H9 (cell line): ENCODE measurements around the gene ZHX3. TPM values are rescaled to one million over a fixed set of nuclear protein-coding genes. Genes with fewer than 3 reads are reported as not detected.

Experiments
- DNase-seq: peaks from one replicate; pipeline ENCODE4 v3.0.0-alpha.2; 2017
- H2AFZ ChIP-seq: one replicate; pipeline ENCODE4 v1.6.1; 2013; ENCODE audit warnings: mild to moderate bottlenecking, low read length, control low read depth, moderate library complexity
- H2AK5ac ChIP-seq: 2 replicates; pipeline ENCODE4 v1.6.1; 2013; ENCODE audit warnings: low read length, control low read depth, mixed read lengths; ENCODE audit not compliant: insufficient read length
- H2BK120ac ChIP-seq: one replicate; pipeline ENCODE4 v1.6.1; 2013; ENCODE audit warnings: low read depth, mild to moderate bottlenecking, low read length, control low read depth, inconsistent platforms; ENCODE audit not compliant: poor library complexity, severe bottlenecking
- H2BK12ac ChIP-seq: 2 replicates; pipeline ENCODE4 v1.6.1; 2013; ENCODE audit warnings: low read length, control low read depth, mixed read lengths, low read depth; ENCODE audit not compliant: insufficient read length
- H2BK15ac ChIP-seq: 2 replicates; pipeline ENCODE4 v1.6.1; 2013; ENCODE audit warnings: low read depth, low read length, control low read depth
- H2BK20ac ChIP-seq: one replicate; pipeline ENCODE4 v1.6.1; 2013; ENCODE audit warnings: low read depth, mild to moderate bottlenecking, low read length, control low read depth, inconsistent platforms; ENCODE audit not compliant: poor library complexity, severe bottlenecking
- H2BK5ac ChIP-seq: 2 replicates; pipeline ENCODE4 v1.6.1; 2013; ENCODE audit warnings: low read length, control low read depth, mixed read lengths; ENCODE audit not compliant: insufficient read length
- H3K14ac ChIP-seq: 2 replicates; pipeline ENCODE4 v1.6.1; 2013; ENCODE audit warnings: low read length, control low read depth; ENCODE audit not compliant: insufficient read depth
- H3K18ac ChIP-seq: 2 replicates; pipeline ENCODE4 v1.6.1; 2013; ENCODE audit warnings: low read depth, mild to moderate bottlenecking, mixed read lengths, low read length, control low read depth; ENCODE audit not compliant: insufficient read length
- H3K23ac ChIP-seq: 2 replicates; pipeline ENCODE4 v1.6.1; 2013; ENCODE audit warnings: low read length, control low read depth, mixed read lengths, low read depth; ENCODE audit not compliant: insufficient read length
- H3K23me2 ChIP-seq: 2 replicates; pipeline ENCODE4 v1.6.1; 2013; ENCODE audit warnings: low read depth, mild to moderate bottlenecking, mixed read lengths, low read length, control low read depth; ENCODE audit not compliant: insufficient read length, poor library complexity, severe bottlenecking
- H3K27ac ChIP-seq: 2 replicates; pipeline ENCODE4 v1.5.1; 2013; ENCODE audit warnings: low read length, control low read depth, mixed read lengths, low read depth; ENCODE audit not compliant: insufficient read length
- H3K27me3 ChIP-seq: 2 replicates; pipeline ENCODE4 v1.6.1; 2013; ENCODE audit warnings: low read length, control low read depth, inconsistent platforms; ENCODE audit not compliant: insufficient read depth
- H3K4ac ChIP-seq: 2 replicates; pipeline ENCODE4 v1.6.1; 2013; ENCODE audit warnings: low read depth, mild to moderate bottlenecking, control low read depth, inconsistent platforms, low read length, moderate library complexity
- H3K4me1 ChIP-seq: 2 replicates; pipeline ENCODE4 v1.6.1; 2013; ENCODE audit warnings: low read length, control low read depth, inconsistent platforms; ENCODE audit not compliant: insufficient read depth
- H3K4me2 ChIP-seq: 2 replicates; pipeline ENCODE4 v1.6.1; 2013; ENCODE audit warnings: low read length, control low read depth, mixed read lengths; ENCODE audit not compliant: insufficient read length, insufficient read depth
- H3K56ac ChIP-seq: 2 replicates; pipeline ENCODE4 v1.6.1; 2013; ENCODE audit warnings: low read depth, mild to moderate bottlenecking, mixed read lengths, low read length, control low read depth; ENCODE audit not compliant: insufficient read length
- H3K79me1 ChIP-seq: 2 replicates; pipeline ENCODE4 v1.6.1; 2013; ENCODE audit warnings: low read depth, mild to moderate bottlenecking, moderate library complexity, low read length, control low read depth, inconsistent platforms; ENCODE audit not compliant: insufficient read depth, poor library complexity, severe bottlenecking
- H3K79me2 ChIP-seq: 2 replicates; pipeline ENCODE4 v1.6.1; 2013; ENCODE audit warnings: low read length, control low read depth, inconsistent platforms; ENCODE audit not compliant: insufficient read depth
- H3K9ac ChIP-seq: 2 replicates; pipeline ENCODE4 v1.6.1; 2013; ENCODE audit warnings: low read length, control low read depth, mixed read lengths; ENCODE audit not compliant: insufficient read length; ENCODE audit errors: extremely low read depth
- H3K9me3 ChIP-seq: one replicate; pipeline ENCODE4 v1.6.1; 2013; ENCODE audit warnings: low read depth, low read length, inconsistent platforms; ENCODE audit not compliant: control insufficient read depth
- H3T11ph ChIP-seq: one replicate; pipeline ENCODE4 v1.6.1; 2013; ENCODE audit warnings: mild to moderate bottlenecking, low read length, control low read depth, inconsistent platforms
- H4K20me1 ChIP-seq: one replicate; pipeline ENCODE4 v1.6.1; 2013; ENCODE audit not compliant: control insufficient read depth, insufficient read length, insufficient read depth
- H4K5ac ChIP-seq: 2 replicates; pipeline ENCODE4 v1.6.1; 2013; ENCODE audit warnings: low read depth, mild to moderate bottlenecking, mixed read lengths, low read length, control low read depth; ENCODE audit not compliant: insufficient read length
- H4K8ac ChIP-seq: replicated peaks from 2 replicates; pipeline ENCODE4 v1.6.1; 2013; ENCODE audit warnings: low read length, control low read depth, mixed read lengths, low read depth; ENCODE audit not compliant: insufficient read length
- H4K91ac ChIP-seq: 2 replicates; pipeline ENCODE4 v1.6.1; 2013; ENCODE audit warnings: low read depth, mild to moderate bottlenecking, moderate library complexity, mixed read lengths, low read length, control low read depth; ENCODE audit not compliant: insufficient read length
- H3K27ac Mint-ChIP-seq, 3 experiments: 2 replicates in 2 of 3; 3 replicates in 1 of 3; pipeline ENCODE4 v1.8.0; 2020 to 2021; ENCODE audit warnings: mixed read lengths in 3 of 3, mild to moderate bottlenecking in 1 of 3, moderate library complexity in 1 of 3
- H3K27me3 Mint-ChIP-seq: 2 replicates; pipeline ENCODE4 v1.8.0; 2021; ENCODE audit warnings: low read depth, mild to moderate bottlenecking, moderate library complexity, mixed read lengths
- H3K36me3 Mint-ChIP-seq, 3 experiments: 2 replicates in 2 of 3; 3 replicates in 1 of 3; pipeline ENCODE4 v1.8.0; 2020 to 2021; ENCODE audit warnings: low read depth in 3 of 3, mixed read lengths in 3 of 3; ENCODE audit not compliant: insufficient read depth in 1 of 3
- H3K4me1 Mint-ChIP-seq, 2 experiments: 2 replicates each; pipeline ENCODE4 v1.8.0; 2020; ENCODE audit warnings: mixed read lengths in 2 of 2
- H3K4me3 Mint-ChIP-seq, 2 experiments: 2 replicates in 1 of 2; 3 replicates in 1 of 2; pipeline ENCODE4 v1.8.0; 2020 to 2021; ENCODE audit warnings: mild to moderate bottlenecking in 2 of 2, mixed read lengths in 2 of 2, moderate library complexity in 1 of 2
- H3K9me3 Mint-ChIP-seq, 2 experiments: 2 replicates in 1 of 2; 3 replicates in 1 of 2; pipeline ENCODE4 v1.8.0; 2020; ENCODE audit warnings: mild to moderate bottlenecking in 2 of 2, mixed read lengths in 2 of 2, moderate library complexity in 1 of 2
- CTCF ChIP-seq: fragments of 200-600 bp; sonication (generic); conservative IDR thresholded peaks from 3 replicates; pipeline ENCODE4 v1.8.0; 2021; ENCODE audit warnings: antibody characterized with exemption, mild to moderate bottlenecking
- WGBS: extraction: QIAGEN DNeasy Blood & Tissue Kit; methylation state at CpG from one replicate; pipeline ENCODE4 v1.1.7; 2013; ENCODE audit warnings: missing lambda C conversion rate, low lambda C conversion rate, mixed read lengths; ENCODE audit not compliant: insufficient read length; ENCODE audit errors: extremely low coverage; 5-methylcytosine and 5-hydroxymethylcytosine counted together
- microRNA-seq: library from miRNA; unstranded; fragments of <30 nt; microRNA quantifications from one replicate; pipeline ENCODE4, GENCODE V29; 2020; ENCODE audit warnings: borderline microRNAs expressed
- total RNA-seq: library from RNA; stranded (reverse); gene quantifications from 2 replicates; pipeline ENCODE4 v1.2.1, GENCODE V29; 2021

ZHX3 gene
- total RNA-seq, 1 experiment from 2014 or later: 4.4 TPM

- Histone ChIP-seq H3K56ac (no peak overlapping the region), H3K18ac (no peak overlapping the region), H3K23ac (no peak overlapping the region), H4K8ac (no peak overlapping the region), H2AFZ (no peak overlapping the region), H4K5ac (no peak overlapping the region), H3K4ac (no peak overlapping the region), H3K27me3 (no peaks in the 10 kb centered on the region), H2BK120ac (no peak overlapping the region), H3K4me1 (peaks cover 5% of the 10 kb centered on the region; the same call in 1 of the 2 replicates), H3K79me1 (no peaks in the 10 kb centered on the region), H3K9ac (no peak overlapping the region), H4K91ac (no peak overlapping the region), H4K20me1 (no peaks in the 10 kb centered on the region), H2BK12ac (no peak overlapping the region), H3K27ac (no peak overlapping the region), H2BK15ac (no peak overlapping the region), H3K79me2 (no peaks in the 10 kb centered on the region), H3K9me3 (no peaks in the 10 kb centered on the region), H3T11ph (no peak overlapping the region), H2BK5ac (no peak overlapping the region), H3K14ac (no peak overlapping the region), H3K23me2 (peaks cover 7% of the 10 kb centered on the region), H2BK20ac (no peak overlapping the region), H2AK5ac (no peak overlapping the region), H3K4me2 (no peak overlapping the region)
- H3K4me3 Mint-ChIP-seq: no peak overlapping the region
- peaks cover 10% of the 10 kb centered on the region for H3K27me3 Mint-ChIP-seq
- WGBS: no CpG with 5 or more reads among the region's 5 CpGs
- no peak for TF ChIP-seq CTCF
- H3K36me3 Mint-ChIP-seq: peaks cover 0 to 15% (median 6%) of the 10 kb centered on the region in 3 experiments; a peak in 6 of 7 replicates
- H3K9me3 Mint-ChIP-seq: peaks cover 0 to 3% of the 10 kb centered on the region in 2 experiments; a peak in 4 of 5 replicates
- H3K4me1 Mint-ChIP-seq: peaks cover 15% of the 10 kb centered on the region in 2 experiments
- no peak overlapping the region; a peak in 1 of 7 replicates for H3K27ac Mint-ChIP-seq
- DNase-seq: no peak
These were observed 185.7 kb downstream of the ZHX3 start for GRCh38 chr20:41131594-41132387.

Small RNA genes lying within 50 kb of the gene (microRNA-seq; reads per million reads assigned to microRNA genes)
- 0.35 reads per million for gene MIR6871

Other genes with a start within 250 kb of the ZHX3 start
- 161 and 171 TPM in 2 replicates for gene PLCG1, start 180.2 kb downstream of the ZHX3 start, total RNA-seq
- 3.8 and 4.2 TPM in 2 replicates for gene LPIN3, start 23.1 kb upstream of the ZHX3 start, total RNA-seq
- gene EMILIN3, start 49.1 kb upstream of the ZHX3 start, total RNA-seq: 5.9 and 6.7 TPM in 2 replicates